GM21619 (cell line): ENCODE measurements around the gene MARCHF3.
"Not testable (repeated sequence)": the region's sequence is repeated elsewhere in the genome, so short reads cannot be mapped to it uniquely, and the experiment has no call there.

Experiments
- ATAC-seq: cut with Tn5 transposase; IDR thresholded peaks from one replicate; pipeline ENCODE4 v1.9.1; 2021; ENCODE audit not compliant: unreplicated experiment

Gene MARCHF3

GRCh38 chr5:126924331-126925033 lies 105.9 kb downstream of the MARCHF3 start:
- no peak for ATAC-seq

- no peak for ATAC-seq
These were observed 108.9 kb downstream of the MARCHF3 start for GRCh38 chr5:126921241-126922091.

GRCh38 chr5:126920291-126920690 lies 110.1 kb downstream of the MARCHF3 start:
- ATAC-seq: no peak

GRCh38 chr5:126919566-126919965 lies 110.8 kb downstream of the MARCHF3 start:
- ATAC-seq: no peak

- no peak for ATAC-seq
These were observed 111.8 kb downstream of the MARCHF3 start for GRCh38 chr5:126918615-126918957.

- ATAC-seq: no peak
These were observed 112.3 kb downstream of the MARCHF3 start for GRCh38 chr5:126917918-126918614.

- ATAC-seq: no peak
These were observed 114.9 kb downstream of the MARCHF3 start for GRCh38 chr5:126915496-126915895.

GRCh38 chr5:126914801-126915436 lies 115.4 kb downstream of the MARCHF3 start:
- no peak for ATAC-seq

- no peak for ATAC-seq
These were observed 117.7 kb downstream of the MARCHF3 start for GRCh38 chr5:126912616-126913200.

- ATAC-seq: no peak
These were observed 118.4 kb downstream of the MARCHF3 start for GRCh38 chr5:126911986-126912385.

- no peak for ATAC-seq
These were observed 120.5 kb downstream of the MARCHF3 start for GRCh38 chr5:126909856-126910255.

GRCh38 chr5:126904407-126904806 lies 126.0 kb downstream of the MARCHF3 start:
- not testable (repeated sequence) for ATAC-seq

- no peak for ATAC-seq
These were observed 129.6 kb downstream of the MARCHF3 start for GRCh38 chr5:126900796-126901195.

GRCh38 chr5:126899476-126899875 lies 130.9 kb downstream of the MARCHF3 start:
- no peak for ATAC-seq

GRCh38 chr5:126897851-126898630 lies 132.3 kb downstream of the MARCHF3 start:
- no peak for ATAC-seq

GRCh38 chr5:126896170-126896702 lies 134.1 kb downstream of the MARCHF3 start:
- no peak for ATAC-seq

GRCh38 chr5:126895712-126896111 lies 134.6 kb downstream of the MARCHF3 start:
- not testable (repeated sequence) for ATAC-seq

- ATAC-seq: not testable (repeated sequence)
These were observed 139.9 kb downstream of the MARCHF3 start for GRCh38 chr5:126890414-126890813.

GRCh38 chr5:126888175-126888574 lies 142.2 kb downstream of the MARCHF3 start:
- ATAC-seq: no peak
